Measurements from ENCODE around the gene ECE2.

Gene ECE2

DNA sequence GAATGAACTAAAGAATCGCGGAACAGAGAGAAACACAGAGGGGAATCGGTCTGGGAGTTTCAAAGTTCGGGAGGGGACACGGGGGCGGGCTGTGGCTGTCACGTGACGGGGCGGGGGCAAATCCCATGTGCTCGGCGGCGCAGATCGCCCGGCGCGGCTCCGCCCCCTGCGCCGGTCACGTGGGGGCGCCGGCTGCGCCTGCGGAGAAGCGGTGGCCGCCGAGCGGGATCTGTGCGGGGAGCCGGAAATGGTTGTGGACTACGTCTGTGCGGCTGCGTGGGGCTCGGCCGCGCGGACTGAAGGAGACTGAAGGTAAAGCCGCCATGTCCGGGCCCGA lies 38.5 kb downstream of the ECE2 start, which contains the start of gene EIF4G1:
Gene EIF4G1 (plus strand): TSS at position 244 of the 337 bp plus-strand sequence. CDS start 1,191 bp downstream, outside the sequence.
- DNase-seq (ENCODE audit: low spot score): peak; percentile 93

- DNase-seq (ENCODE audit: low spot score): peak; percentile 41
These were observed 39.1 kb downstream of the ECE2 start for GRCh38 chr3:184314700-184315542.

DNA sequence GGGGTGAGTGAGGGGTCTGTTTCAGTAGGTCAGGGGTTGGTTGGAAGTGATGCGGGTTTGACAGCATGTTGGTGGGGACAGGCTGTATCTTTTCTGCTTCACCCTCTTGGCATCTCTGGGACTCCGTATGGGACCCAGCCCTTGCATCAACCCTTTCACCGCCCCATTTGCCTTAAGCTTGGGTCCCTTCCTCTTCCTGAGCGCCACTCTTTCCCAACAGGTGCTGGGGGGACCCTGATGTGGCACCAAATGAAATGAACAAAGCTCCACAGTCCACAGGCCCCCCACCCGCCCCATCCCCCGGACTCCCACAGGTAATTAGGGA lies 39.7 kb downstream of the ECE2 start:
- no peak for DNase-seq (ENCODE audit: low spot score)

GRCh38 chr3:184315871-184316661 lies 40.2 kb downstream of the ECE2 start:
- DNase-seq (ENCODE audit: low spot score): no peak

DNA sequence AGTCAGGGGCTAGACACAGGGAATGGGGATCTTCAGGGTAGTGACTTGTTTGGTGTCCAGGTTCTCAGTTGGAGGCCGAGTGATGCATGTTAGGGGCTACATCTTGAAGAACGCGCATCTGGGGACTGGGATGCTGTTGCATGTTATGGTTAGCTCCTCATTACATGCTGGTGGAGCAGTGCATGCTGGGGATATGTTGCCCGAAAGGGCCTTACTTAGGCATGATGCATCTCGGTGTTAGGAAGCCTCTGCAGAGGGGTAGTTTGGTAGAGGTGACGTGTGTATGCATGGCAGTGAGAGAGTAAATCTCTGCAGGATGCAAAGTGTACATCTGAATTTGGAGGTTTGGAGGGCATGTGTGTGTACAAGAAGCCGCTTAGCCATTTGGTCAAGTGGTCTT lies 41.0 kb downstream of the ECE2 start:
- no peak for DNase-seq (ENCODE audit: low spot score)

DNA sequence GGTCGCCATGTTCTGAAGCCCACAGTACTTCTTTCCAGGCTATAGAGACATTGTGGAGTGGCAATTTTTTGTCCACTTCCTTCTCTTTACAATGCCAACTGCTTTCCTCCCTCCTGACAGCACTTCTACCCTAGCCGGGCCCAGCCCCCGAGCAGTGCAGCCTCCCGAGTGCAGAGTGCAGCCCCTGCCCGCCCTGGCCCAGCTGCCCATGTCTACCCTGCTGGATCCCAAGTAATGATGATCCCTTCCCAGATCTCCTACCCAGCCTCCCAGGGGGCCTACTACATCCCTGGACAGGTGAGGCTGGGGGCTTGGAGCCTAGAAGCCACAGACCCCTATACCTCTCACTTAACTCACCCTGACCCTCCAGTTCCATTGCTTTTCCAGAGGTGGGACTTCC lies 41.4 kb downstream of the ECE2 start:
- no peak for DNase-seq (ENCODE audit: low spot score)

GRCh38 chr3:184320104-184320445 lies 44.3 kb downstream of the ECE2 start:
- DNase-seq (ENCODE audit: low spot score): no peak

DNA sequence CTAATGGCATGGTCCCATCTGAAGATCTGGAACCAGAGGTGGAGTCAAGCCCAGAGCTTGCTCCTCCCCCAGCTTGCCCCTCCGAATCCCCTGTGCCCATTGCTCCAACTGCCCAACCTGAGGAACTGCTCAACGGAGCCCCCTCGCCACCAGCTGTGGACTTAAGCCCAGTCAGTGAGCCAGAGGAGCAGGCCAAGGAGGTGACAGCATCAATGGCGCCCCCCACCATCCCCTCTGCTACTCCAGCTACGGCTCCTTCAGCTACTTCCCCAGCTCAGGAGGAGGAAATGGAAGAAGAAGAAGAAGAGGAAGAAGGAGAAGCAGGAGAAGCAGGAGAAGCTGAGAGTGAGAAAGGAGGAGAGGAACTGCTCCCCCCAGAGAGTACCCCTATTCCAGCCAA lies 45.8 kb downstream of the ECE2 start:
- DNase-seq (ENCODE audit: low spot score): no peak

DNA sequence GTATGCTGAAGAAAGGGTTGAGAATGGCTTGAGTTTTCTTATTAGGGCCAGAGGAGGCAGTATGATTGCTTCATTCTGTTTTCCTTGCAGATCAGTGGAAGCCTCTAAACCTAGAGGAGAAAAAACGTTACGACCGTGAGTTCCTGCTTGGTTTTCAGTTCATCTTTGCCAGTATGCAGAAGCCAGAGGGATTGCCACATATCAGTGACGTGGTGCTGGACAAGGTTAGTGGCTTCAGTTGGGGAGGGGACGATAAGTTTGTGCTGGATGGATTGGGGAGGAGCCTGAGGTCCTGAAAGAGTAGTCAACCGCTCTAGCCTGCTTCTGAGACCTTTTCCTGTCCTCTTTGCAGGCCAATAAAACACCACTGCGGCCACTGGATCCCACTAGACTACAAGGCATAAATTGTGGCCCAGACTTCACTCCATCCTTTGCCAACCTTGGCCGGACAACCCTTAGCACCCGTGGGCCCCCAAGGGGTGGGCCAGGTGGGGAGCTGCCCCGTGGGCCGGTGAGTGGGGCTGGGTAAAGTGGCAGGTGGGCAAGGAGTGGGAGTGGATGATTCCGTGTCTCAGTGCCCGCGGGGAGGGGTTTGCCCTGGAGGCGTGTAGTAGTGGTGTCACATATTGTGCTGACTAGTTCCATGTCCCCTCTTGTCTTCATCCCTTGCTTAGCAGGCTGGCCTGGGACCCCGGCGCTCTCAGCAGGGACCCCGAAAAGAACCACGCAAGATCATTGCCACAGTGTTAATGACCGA lies 47.1 kb downstream of the ECE2 start:
- no peak for DNase-seq (ENCODE audit: low spot score)

DNA sequence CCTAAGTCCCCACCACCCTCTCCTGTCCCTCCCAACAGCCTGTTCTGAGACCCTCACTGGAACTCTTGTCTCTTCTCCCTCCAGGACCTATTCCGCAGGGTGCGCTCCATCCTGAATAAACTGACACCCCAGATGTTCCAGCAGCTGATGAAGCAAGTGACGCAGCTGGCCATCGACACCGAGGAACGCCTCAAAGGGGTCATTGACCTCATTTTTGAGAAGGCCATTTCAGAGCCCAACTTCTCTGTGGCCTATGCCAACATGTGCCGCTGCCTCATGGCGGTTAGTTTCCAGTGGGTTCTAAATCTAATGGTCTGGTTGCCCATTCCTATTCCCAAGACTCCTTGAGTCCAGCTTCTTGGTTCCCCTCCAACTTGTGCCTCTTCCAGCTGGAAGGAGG lies 47.9 kb downstream of the ECE2 start:
- no peak for DNase-seq (ENCODE audit: low spot score)

- DNase-seq (ENCODE audit: low spot score): no peak
These were observed 49.4 kb downstream of the ECE2 start for GRCh38 chr3:184325269-184325668.

GRCh38 chr3:184325715-184326369 lies 50.0 kb downstream of the ECE2 start:
- no peak for DNase-seq (ENCODE audit: low spot score)

- no peak for DNase-seq (ENCODE audit: low spot score)
These were observed 51.3 kb downstream of the ECE2 start for GRCh38 chr3:184327171-184327570.

DNA sequence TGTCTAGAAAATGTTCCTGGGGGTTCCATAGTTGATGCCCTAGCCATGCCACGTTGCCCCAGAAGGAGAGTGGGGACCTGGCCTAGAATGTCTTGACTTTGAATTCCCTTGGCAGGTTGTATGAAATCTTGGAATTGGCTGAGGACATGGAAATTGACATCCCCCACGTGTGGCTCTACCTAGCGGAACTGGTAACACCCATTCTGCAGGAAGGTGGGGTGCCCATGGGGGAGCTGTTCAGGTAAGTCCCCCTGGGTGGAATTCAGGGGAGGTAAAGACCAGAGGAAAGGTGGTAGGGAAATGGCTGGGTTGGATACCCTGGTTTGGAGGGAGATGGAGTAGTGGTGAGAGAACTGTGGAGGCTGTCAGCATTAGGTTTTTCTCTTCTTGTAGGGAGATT lies 52.7 kb downstream of the ECE2 start:
- no peak for DNase-seq (ENCODE audit: low spot score)

- no peak for DNase-seq (ENCODE audit: low spot score)
These were observed 56.7 kb downstream of the ECE2 start for GRCh38 chr3:184332370-184333090.

DNA sequence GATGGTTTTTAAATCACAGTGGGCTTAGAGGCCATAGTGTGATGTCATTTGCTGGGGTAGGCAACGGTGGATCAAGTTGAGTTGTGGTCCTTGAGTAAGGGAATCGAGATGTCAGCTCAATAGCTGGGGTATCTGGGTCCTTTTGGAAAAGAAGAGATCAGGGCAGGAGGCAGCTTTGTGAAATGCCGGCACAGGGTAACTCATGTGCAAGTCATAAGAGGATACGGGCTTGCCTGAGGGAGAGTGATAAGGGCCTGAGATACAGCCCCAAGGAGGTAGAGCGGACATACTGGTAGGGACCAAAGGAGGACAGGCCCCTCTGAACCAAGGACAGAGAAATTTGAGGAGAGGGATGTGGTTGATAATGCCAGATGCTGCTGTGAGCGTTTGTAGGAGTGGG lies 57.4 kb downstream of the ECE2 start:
- no peak for DNase-seq (ENCODE audit: low spot score)

- DNase-seq (ENCODE audit: low spot score): no peak
These were observed 57.9 kb downstream of the ECE2 start for GRCh38 chr3:184333700-184334099.

DNA sequence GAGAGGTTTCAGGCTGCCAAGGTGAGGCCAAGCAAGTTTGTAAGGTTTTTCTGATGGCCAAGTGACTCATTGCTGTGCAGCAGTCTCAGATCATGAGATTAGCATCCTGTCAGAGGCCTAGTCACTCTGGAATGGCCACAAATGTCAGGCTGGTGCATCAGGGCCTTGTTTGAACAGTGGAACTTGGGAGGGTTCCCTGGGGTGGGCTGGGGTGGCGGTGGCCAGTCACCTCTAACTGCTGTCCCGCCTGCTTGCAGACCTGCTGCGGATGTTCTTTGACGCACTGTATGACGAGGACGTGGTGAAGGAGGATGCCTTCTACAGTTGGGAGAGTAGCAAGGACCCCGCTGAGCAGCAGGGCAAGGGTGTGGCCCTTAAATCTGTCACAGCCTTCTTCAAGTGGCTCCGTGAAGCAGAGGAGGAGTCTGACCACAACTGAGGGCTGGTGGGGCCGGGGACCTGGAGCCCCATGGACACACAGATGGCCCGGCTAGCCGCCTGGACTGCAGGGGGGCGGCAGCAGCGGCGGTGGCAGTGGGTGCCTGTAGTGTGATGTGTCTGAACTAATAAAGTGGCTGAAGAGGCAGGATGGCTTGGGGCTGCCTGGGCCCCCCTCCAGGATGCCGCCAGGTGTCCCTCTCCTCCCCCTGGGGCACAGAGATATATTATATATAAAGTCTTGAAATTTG lies 58.8 kb downstream of the ECE2 start:
- no peak for DNase-seq (ENCODE audit: low spot score)

DNA sequence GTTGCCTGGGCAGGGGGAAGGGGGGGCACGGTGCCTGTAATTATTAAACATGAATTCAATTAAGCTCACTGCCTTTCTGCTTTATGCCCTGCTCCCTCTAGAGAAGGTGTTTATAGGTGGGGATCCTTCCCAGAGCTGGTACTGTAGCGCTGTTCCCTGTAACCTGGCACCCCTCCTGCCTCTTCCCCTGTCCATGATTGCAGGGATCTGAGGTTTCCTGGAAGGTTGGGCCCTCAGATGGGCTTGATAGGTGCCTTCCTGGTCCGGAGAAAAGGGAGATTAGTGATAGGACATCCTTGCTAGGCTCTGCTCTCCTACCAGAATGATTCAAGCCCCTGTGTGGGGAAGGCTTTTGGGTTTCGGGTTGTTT lies 59.5 kb downstream of the ECE2 start:
- DNase-seq (ENCODE audit: low spot score): no peak

- DNase-seq (ENCODE audit: low spot score): peak; percentile 83
These were observed 60.1 kb downstream of the ECE2 start for GRCh38 chr3:184335661-184336546.

All from SK-N-DZ (cell line).